Common myeloid progenitor, CD34-positive (primary cell): ENCODE data around the gene PHPT1.
"Not testable (repeated sequence)": the region's sequence is repeated elsewhere in the genome, so short reads cannot be mapped to it uniquely, and the experiment has no call there.

ENCODE experiments used
- CTCF ChIA-PET: fragments of 350-600 bp; sonication (Branson Sonifier 250); formaldehyde crosslinking; loops from one replicate; lab custom pipeline; 2021; ENCODE audit warnings: antibody characterized with exemption; lab: Charles Lee
- POLR2A ChIA-PET: fragments of 350-600 bp; sonication (Branson Sonifier 250); formaldehyde crosslinking; loops from one replicate; lab custom pipeline; 2021; ENCODE audit warnings: antibody characterized with exemption; lab: Charles Lee
- DNase-seq, 3 donors: peaks; one replicate each; pipeline versions ENCODE4 v3.0.0 to v3.0.0-alpha.2; 2013
- H3K27ac ChIP-seq, 2 experiments: 1 replicate in 1 of 2; 2 replicates in 1 of 2; pipeline ENCODE4 v1.7.0; 2013; ENCODE audit warnings: inconsistent platforms in 2 of 2, low read length in 2 of 2, mild to moderate bottlenecking in 2 of 2, low read depth in 1 of 2, moderate library complexity in 1 of 2; ENCODE audit not compliant: severe bottlenecking in 2 of 2, insufficient read depth in 1 of 2, poor library complexity in 1 of 2
- H3K27me3 ChIP-seq, 5 experiments: replicated peaks in 2 of 5; 1 replicate in 3 of 5; 2 replicates in 2 of 5; pipeline versions ENCODE4 v1.6.1 to v1.7.0; 2013; ENCODE audit warnings: low read length in 4 of 5, mild to moderate bottlenecking in 2 of 5, moderate library complexity in 2 of 5, inconsistent platforms in 1 of 5; ENCODE audit not compliant: insufficient read depth in 5 of 5, control insufficient read depth in 4 of 5
- H3K36me3 ChIP-seq, 4 experiments: 1 replicate in 2 of 4; 2 replicates in 2 of 4; pipeline versions ENCODE4 v1.6.1 to v1.7.0; 2013; ENCODE audit warnings: low read length in 3 of 4, control low read depth in 1 of 4, mild to moderate bottlenecking in 1 of 4; ENCODE audit not compliant: control insufficient read depth in 4 of 4, insufficient read depth in 4 of 4
- H3K4me1 ChIP-seq, 4 experiments: 1 replicate in 3 of 4; 2 replicates in 1 of 4; pipeline versions ENCODE4 v1.6.1 to v1.7.1; 2013; ENCODE audit warnings: low read length in 3 of 4, mild to moderate bottlenecking in 3 of 4, control low read depth in 1 of 4, inconsistent platforms in 1 of 4, moderate library complexity in 1 of 4; ENCODE audit not compliant: control insufficient read depth in 4 of 4, insufficient read depth in 4 of 4; ENCODE audit errors: control extremely low read depth in 1 of 4
- H3K4me3 ChIP-seq, 7 experiments: 1 replicate in 4 of 7; 2 replicates in 3 of 7; pipeline versions ENCODE4 v1.5.1 to v1.7.0; 2013; ENCODE audit warnings: mild to moderate bottlenecking in 7 of 7, low read length in 6 of 7, moderate library complexity in 6 of 7, inconsistent platforms in 2 of 7, low read depth in 2 of 7, control low read depth in 1 of 7; ENCODE audit not compliant: insufficient read depth in 4 of 7, control insufficient read depth in 1 of 7; ENCODE audit errors: extremely low read depth in 1 of 7
- H3K9me3 ChIP-seq, 5 experiments: 1 replicate in 4 of 5; 2 replicates in 1 of 5; pipeline versions ENCODE4 v1.6.1 to v1.7.1; 2013; ENCODE audit warnings: low read length in 4 of 5, mild to moderate bottlenecking in 2 of 5, inconsistent platforms in 1 of 5, low read depth in 1 of 5, moderate library complexity in 1 of 5; ENCODE audit not compliant: control insufficient read depth in 4 of 5, insufficient read depth in 2 of 5; ENCODE audit errors: control extremely low read depth in 1 of 5
- WGBS: methylation state at CpG from one replicate; pipeline ENCODE4 v1.1.5; 2013; ENCODE audit not compliant: insufficient coverage; 5-methylcytosine and 5-hydroxymethylcytosine counted together

The PHPT1 gene

GRCh38 chr9:136831002-136831719 is 18.0 kb upstream of the PHPT1 start:
- DNase-seq = no peak
- peaks cover 15 to 74% (median 50%) of the 10 kb centered on the region in 4 experiments for H3K36me3 ChIP-seq
- no peak overlapping the region for H3K4me3 ChIP-seq
- no peak overlapping the region for H3K27ac ChIP-seq
- over 99% methylated on average over 26 of the region's 30 CpGs for WGBS
- H3K9me3 ChIP-seq = no peaks in the 10 kb centered on the region
- ChIA-PET POLR2A (no interaction called here), CTCF (interaction anchor here (1.6 to 2.6 kb wide), 2 partner anchors 8 to 12 kb away, joined by 5 to 9 read pairs; no protein-coding TSS in a partner anchor)
- no peaks in the 10 kb centered on the region for H3K27me3 ChIP-seq
- no peaks in the 10 kb centered on the region for H3K4me1 ChIP-seq

GRCh38 chr9:136831720-136832104 is 17.5 kb upstream of the PHPT1 start:
- Histone ChIP-seq H3K9me3 (no peaks in the 10 kb centered on the region), H3K4me3 (no peak overlapping the region), H3K27ac (no peak overlapping the region), H3K36me3 (peaks cover 10 to 73% (median 48%) of the 10 kb centered on the region in 4 experiments), H3K27me3 (no peaks in the 10 kb centered on the region), H3K4me1 (no peaks in the 10 kb centered on the region)
- DNase-seq = no peak
- ChIA-PET CTCF (interaction anchor here (1.6 to 2.7 kb wide), 2 partner anchors 9 to 11 kb away, joined by 5 to 13 read pairs; partner anchors contain the start of gene AJM1), POLR2A (no interaction called here)
- 96% methylated on average over 20 of the region's 23 CpGs for WGBS

GRCh38 chr9:136832581-136832980 is 16.6 kb upstream of the PHPT1 start:
- Histone ChIP-seq H3K4me1 (no peaks in the 10 kb centered on the region), H3K9me3 (no peaks in the 10 kb centered on the region), H3K27ac (no peak overlapping the region), H3K4me3 (no peak overlapping the region), H3K27me3 (no peaks in the 10 kb centered on the region), H3K36me3 (peaks cover 10 to 65% (median 44%) of the 10 kb centered on the region in 4 experiments)
- CTCF ChIA-PET = interaction anchor here (1.6 to 2.7 kb wide), 2 partner anchors 10 kb away, joined by 5 to 13 read pairs; partner anchors contain the start of gene AJM1
- DNase-seq = no peak
- 98% methylated on average over 9 of the region's 9 CpGs for whole genome bisulfite sequencing
- POLR2A ChIA-PET = interaction anchor here (0.6 kb wide), 2 partner anchors 52 to 54 kb away, joined by 3 read pairs; no protein-coding TSS in a partner anchor

- H3K4me1 ChIP-seq, H3K27ac ChIP-seq, H3K27me3 ChIP-seq, H3K9me3 ChIP-seq, DNase-seq, H3K4me3 ChIP-seq: not testable (repeated sequence)
- 98% methylated on average over 13 of the region's 16 CpGs for WGBS
- ChIA-PET POLR2A (interaction anchor here (0.6 kb wide), 1 partner anchor 51 kb away, joined by 3 read pairs; no protein-coding TSS in a partner anchor), CTCF (interaction anchor here (2.7 kb wide), 1 partner anchor 9 kb away, joined by 13 read pairs; the partner anchor contains the start of gene AJM1)
- peaks cover 10 to 61% (median 40%) of the 10 kb centered on the region in 4 experiments for H3K36me3 ChIP-seq
Measured at GRCh38 chr9:136833381-136834048, 15.7 kb upstream of the PHPT1 start.

GRCh38 chr9:136835162-136835931 is 13.9 kb upstream of the PHPT1 start:
- Histone ChIP-seq H3K4me3 (no peak overlapping the region), H3K4me1 (no peaks in the 10 kb centered on the region), H3K27me3 (no peaks in the 10 kb centered on the region), H3K9me3 (no peaks in the 10 kb centered on the region), H3K27ac (no peak overlapping the region), H3K36me3 (peaks cover 6 to 57% (median 35%) of the 10 kb centered on the region in 4 experiments)
- no peak for DNase-seq
- ChIA-PET CTCF (interaction anchor here (0.8 to 0.9 kb wide), 2 partner anchors 9 to 108 kb away, joined by 3 read pairs; no protein-coding TSS in a partner anchor), POLR2A (interaction anchor here (0.6 to 1.0 kb wide), 4 partner anchors 13 to 357 kb away, joined by 3 to 7 read pairs (median 5); no protein-coding TSS in a partner anchor)
- WGBS = over 99% methylated on average over 30 of the region's 36 CpGs

- peaks cover 2 to 48% (median 29%) of the 10 kb centered on the region in 4 experiments for H3K36me3 ChIP-seq
- ChIA-PET CTCF (interaction anchor here (0.7 to 1.0 kb wide), 3 partner anchors 8 to 199 kb away, joined by 3 to 4 read pairs (median 3); no protein-coding TSS in a partner anchor), POLR2A (interaction anchor here (0.7 to 1.0 kb wide), 2 partner anchors 12 to 16 kb away, joined by 3 to 4 read pairs; no protein-coding TSS in a partner anchor)
- no peak for DNase-seq
- peaks cover 0 to 3% (median under 1%) of the 10 kb centered on the region in 4 experiments for H3K4me1 ChIP-seq
- no peaks in the 10 kb centered on the region for H3K9me3 ChIP-seq
- H3K4me3 ChIP-seq = no peak overlapping the region
- WGBS = 96% methylated on average over 19 of the region's 21 CpGs
- H3K27me3 ChIP-seq = no peaks in the 10 kb centered on the region
- H3K27ac ChIP-seq = no peak overlapping the region
Measured at GRCh38 chr9:136835932-136836904, 13.0 kb upstream of the PHPT1 start.
